Omental fat pad (tissue), 4 donors: ENCODE measurements around the gene TRIM41. TPM values are rescaled to one million over a fixed set of nuclear protein-coding genes. Genes with fewer than 3 reads are reported as not detected.
A peak's percentile ranks its signal among the peaks of the same experiment; 100 is the strongest.
"Not testable (repeated sequence)": the region's sequence is repeated elsewhere in the genome, so short reads cannot be mapped to it uniquely, and the experiment has no call there.

ENCODE experiments used
- ATAC-seq: fragments of 150-250 bp; one replicate; pipeline ENCODE4 v1.9.1; 2016; ENCODE audit warnings: mild to moderate bottlenecking, moderate library complexity; ENCODE audit not compliant: low FRiP score
- DNase-seq: peaks from one replicate; pipeline ENCODE4 v3.0.0-alpha.2; 2019; ENCODE audit warnings: low spot score
- CTCF ChIP-seq, 3 donors: fragments of 450-650 bp; IDR thresholded peaks; one replicate each; pipeline ENCODE4 v1.5.1; 2016 to 2017; ENCODE audit warnings: antibody characterized with exemption in 3 of 3, mild to moderate bottlenecking in 3 of 3, moderate library complexity in 2 of 3
- total RNA-seq, 4 donors: library from RNA; depleted of rRNA; stranded (reverse); fragments of >200 nt; gene quantifications; one replicate each; pipeline ENCODE4 v1.1.0, GENCODE V29; 2016

TRIM41 gene
- 10 to 100 TPM in 3 of 4 donors, 1 to 10 TPM in 1; 9.8 to 16.4 (median 12.6) TPM for total RNA-seq

DNA sequence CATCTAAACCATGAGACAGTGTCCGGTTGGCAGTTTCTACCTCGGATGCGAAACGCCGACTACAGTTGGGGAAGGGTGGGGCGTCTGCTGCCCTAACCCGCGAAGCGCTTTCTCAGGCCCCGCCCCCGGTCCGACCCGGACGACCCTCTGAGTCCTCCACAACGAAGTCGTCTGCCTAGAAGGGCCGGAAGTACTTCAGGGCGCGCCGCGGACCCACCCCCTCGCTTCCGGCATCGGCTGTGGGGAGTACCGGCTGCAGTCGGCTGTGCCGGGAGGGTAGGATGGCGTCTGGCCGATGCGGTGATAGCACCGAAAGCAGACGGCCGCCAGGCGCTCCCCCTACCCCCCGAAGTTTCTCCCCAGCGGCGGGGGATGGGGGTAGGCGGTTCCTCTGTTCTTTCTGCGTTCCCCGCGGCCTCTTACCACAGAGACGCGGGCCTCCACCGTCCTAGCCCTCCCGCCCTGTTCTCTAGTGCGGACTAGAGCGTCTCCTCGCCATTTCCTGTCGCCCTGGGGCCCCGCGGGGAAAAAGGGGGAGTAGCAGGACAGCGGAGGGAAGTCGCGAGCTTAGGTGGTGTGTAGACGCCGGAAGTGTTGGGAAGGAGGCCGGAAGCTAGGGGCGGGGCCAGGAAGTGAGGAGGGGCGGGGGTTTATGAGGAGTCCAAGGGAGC lies at the start of gene TRIM41:
TRIM41 (plus strand) TSS at position 224 of the 671 bp plus-strand sequence. CDS start 719 bp downstream, outside the sequence.
- ATAC-seq (peak; percentile 90), DNase-seq (peak; percentile 75)
- no peak for TF ChIP-seq CTCF (IDR thresholded peaks at IDR 0.05)

- no peak for TF ChIP-seq CTCF (IDR thresholded peaks at IDR 0.05)
- peak; percentile 31 for ATAC-seq
- no peak for DNase-seq
Observed at GRCh38 chr5:181173420-181174342, 49.4 kb upstream of the TRIM41 start.

DNA sequence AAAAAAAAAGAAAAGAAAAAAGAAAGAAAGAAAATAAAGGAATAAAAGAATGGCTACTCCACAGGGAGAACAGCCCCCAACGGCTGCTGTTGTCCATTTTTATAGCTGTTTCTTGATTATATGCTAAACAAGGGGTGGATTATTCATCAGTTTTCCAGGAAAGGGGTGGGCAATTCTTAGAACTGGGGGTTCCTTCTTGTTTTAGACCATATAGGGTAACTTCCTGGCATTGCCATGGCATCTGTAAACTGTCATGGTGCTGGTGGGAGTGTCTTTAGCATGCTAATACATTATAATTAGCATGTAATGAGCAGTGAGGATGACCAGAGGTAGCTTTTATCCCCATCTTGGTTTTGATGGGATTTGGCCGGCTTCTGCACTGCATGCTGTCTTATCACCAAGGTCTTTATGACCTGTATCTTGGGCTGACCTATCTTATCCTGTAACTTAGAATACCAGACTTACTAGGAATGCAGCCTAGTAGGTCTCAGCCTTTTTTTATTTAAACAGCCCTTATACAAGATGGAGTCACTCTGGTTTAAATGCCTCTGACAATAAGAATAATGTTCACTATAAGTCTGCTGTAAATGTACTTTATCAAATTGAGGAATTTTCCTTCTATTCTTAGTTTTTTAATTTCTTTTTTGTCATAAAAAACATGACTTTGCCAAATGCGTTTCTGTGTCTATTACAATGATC lies 46.7 kb upstream of the TRIM41 start:
- DNase-seq (no peak), ATAC-seq (no peak)
- TF ChIP-seq CTCF (IDR thresholded peaks at IDR 0.05) = no peak

DNA sequence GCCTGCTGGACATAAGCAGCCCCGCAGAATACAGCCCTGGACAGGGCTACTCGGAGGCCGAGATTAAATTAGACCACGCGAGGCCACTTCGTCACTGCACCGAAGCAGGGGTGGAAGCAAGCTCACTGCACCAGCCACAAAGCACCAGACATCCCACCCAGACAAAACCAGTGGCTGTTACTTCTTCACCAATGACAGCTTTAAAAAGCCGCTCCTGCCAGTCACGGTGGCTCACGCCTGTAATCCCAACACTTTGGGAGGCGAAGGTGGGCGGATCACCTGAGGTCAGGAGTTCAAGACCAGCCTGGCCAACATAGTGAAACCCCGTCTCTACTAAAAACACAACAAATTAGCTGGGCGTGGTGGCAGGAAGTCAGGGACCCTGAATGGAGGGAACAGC lies 45.5 kb upstream of the TRIM41 start:
- ATAC-seq, DNase-seq: not testable (repeated sequence)

DNA sequence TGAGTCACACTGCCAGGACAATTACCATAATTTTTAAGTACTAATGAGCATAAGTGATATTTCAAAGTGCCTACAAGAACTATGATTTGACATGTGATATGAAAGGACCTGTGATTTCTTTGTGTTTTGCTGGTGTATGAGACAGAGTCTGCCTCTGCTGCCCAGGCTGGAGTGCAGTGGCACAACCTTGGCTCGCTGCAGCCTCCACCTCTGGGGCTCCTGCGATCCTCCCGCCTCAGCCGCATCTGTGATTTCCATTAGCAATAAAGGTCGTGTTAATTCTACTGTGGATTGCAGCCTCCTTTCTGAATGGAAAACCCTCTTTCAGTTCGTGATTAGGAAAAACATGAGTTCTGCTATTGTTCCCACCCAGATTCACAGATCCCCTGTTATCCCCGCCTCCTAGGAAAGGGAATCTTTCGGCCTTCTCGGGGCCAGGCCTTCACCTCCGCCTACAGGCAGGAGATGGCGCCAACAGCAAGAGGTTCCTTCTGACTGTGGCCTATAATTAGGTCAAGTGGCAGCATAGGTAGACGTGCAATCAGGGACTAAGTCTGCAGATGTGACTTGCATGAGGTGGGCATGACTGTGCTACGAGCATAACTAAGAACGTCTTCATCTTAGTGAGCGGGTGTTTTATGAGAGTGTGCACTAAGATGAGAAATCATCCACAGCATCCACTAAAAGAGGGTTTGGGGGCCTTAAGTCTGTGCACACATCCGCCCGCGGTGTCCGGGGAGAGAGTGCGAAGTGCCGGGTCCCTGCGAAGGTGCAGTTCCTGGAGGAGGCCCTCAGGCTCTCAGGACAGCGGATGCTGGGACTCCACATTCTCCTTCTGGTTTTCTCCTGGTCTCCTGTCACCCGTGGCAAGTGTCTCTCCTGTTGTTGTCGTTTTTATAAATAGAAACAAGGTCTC lies 41.2 kb upstream of the TRIM41 start:
- DNase-seq = no peak
- TF ChIP-seq CTCF (IDR thresholded peaks at IDR 0.05) = peak in 1 of 3 donors; percentile 17

GRCh38 chr5:181182651-181183050 lies 40.4 kb upstream of the TRIM41 start:
- no peak for TF ChIP-seq CTCF (IDR thresholded peaks at IDR 0.05)
- ATAC-seq = no peak
- no peak for DNase-seq

More for the DNA sequence above, 41.2 kb upstream of the TRIM41 start:
- ATAC-seq = peak; percentile 65
